Liver (tissue), 9 donors: ENCODE measurements around the gene VWF. TPM values are rescaled to one million over a fixed set of nuclear protein-coding genes. Genes with fewer than 3 reads are reported as not detected.

Experiments used
- DNase-seq: peaks from one replicate; pipeline ENCODE4 v3.0.0-alpha.2; 2017; ENCODE audit warnings: low spot score
- H3K27ac ChIP-seq, 2 donors: one replicate each; pipeline ENCODE4 v1.7.0; 2013; ENCODE audit warnings: inconsistent platforms in 2 of 2, low read length in 2 of 2, control low read depth in 1 of 2, low read depth in 1 of 2, mild to moderate bottlenecking in 1 of 2
- H3K27me3 ChIP-seq, 4 donors: one replicate each; pipeline versions ENCODE4 v1.6.1 to v1.7.0; 2013; ENCODE audit warnings: low read length in 3 of 4, inconsistent platforms in 1 of 4, mild to moderate bottlenecking in 1 of 4, moderate library complexity in 1 of 4; ENCODE audit not compliant: control insufficient read depth in 4 of 4, insufficient read depth in 4 of 4
- H3K36me3 ChIP-seq, 4 donors: one replicate each; pipeline versions ENCODE4 v1.6.1 to v1.7.0; 2013; ENCODE audit warnings: low read length in 3 of 4, mild to moderate bottlenecking in 3 of 4, low read depth in 1 of 4, moderate library complexity in 1 of 4; ENCODE audit not compliant: control insufficient read depth in 4 of 4, insufficient read depth in 3 of 4
- H3K4me1 ChIP-seq, 4 donors: one replicate each; pipeline versions ENCODE4 v1.6.1 to v1.7.0; 2013; ENCODE audit warnings: low read length in 3 of 4, mild to moderate bottlenecking in 3 of 4, moderate library complexity in 1 of 4; ENCODE audit not compliant: control insufficient read depth in 4 of 4, insufficient read depth in 4 of 4
- H3K4me3 ChIP-seq, 3 donors: one replicate each; pipeline versions ENCODE4 v1.6.1 to v1.7.0; 2013; ENCODE audit warnings: low read length in 3 of 3, control low read depth in 1 of 3, low read depth in 1 of 3, mild to moderate bottlenecking in 1 of 3
- H3K9ac ChIP-seq, 2 donors: one replicate each; pipeline ENCODE4 v1.7.0; 2013; ENCODE audit warnings: low read length in 2 of 2, mild to moderate bottlenecking in 2 of 2, moderate library complexity in 2 of 2, control low read depth in 1 of 2, low read depth in 1 of 2
- H3K9me3 ChIP-seq, 4 donors: one replicate each; pipeline versions ENCODE4 v1.6.1 to v1.7.0; 2013; ENCODE audit warnings: low read length in 3 of 4; ENCODE audit not compliant: control insufficient read depth in 4 of 4
- ATF3 ChIP-seq: IDR thresholded peaks from 2 replicates; pipeline ENCODE4 v1.6.1; 2016; ENCODE audit warnings: antibody characterized with exemption
- CTCF ChIP-seq: fragments of 150-350 bp; IDR thresholded peaks from 2 replicates; pipeline ENCODE4 v1.5.1; 2017; ENCODE audit warnings: improper control_type of control experiment, low read depth, low read length; ENCODE audit not compliant: missing input control
- EGR1 ChIP-seq, 2 donors: IDR thresholded peaks; 2 replicates each; pipeline ENCODE4 v1.6.1; 2016 to 2018; ENCODE audit warnings: antibody characterized with exemption in 2 of 2, low read depth in 2 of 2
- FOXA1 ChIP-seq: IDR thresholded peaks from 2 replicates; pipeline ENCODE4 v1.6.1; 2016; ENCODE audit warnings: antibody characterized with exemption
- FOXA2 ChIP-seq: IDR thresholded peaks from 2 replicates; pipeline ENCODE4 v1.6.1; 2016; ENCODE audit warnings: antibody characterized with exemption
- GABPA ChIP-seq, 2 donors: IDR thresholded peaks in 1 of 2; conservative IDR thresholded peaks in 1 of 2; 2 replicates each; pipeline ENCODE4 v1.6.1; 2016; ENCODE audit warnings: antibody characterized with exemption in 2 of 2, mild to moderate bottlenecking in 1 of 2, moderate library complexity in 1 of 2
- HNF4A ChIP-seq, 2 donors: conservative IDR thresholded peaks; 2 replicates each; pipeline ENCODE4 v1.6.1; 2016; ENCODE audit warnings: antibody characterized with exemption in 2 of 2, mild to moderate bottlenecking in 2 of 2
- HNF4G ChIP-seq: IDR thresholded peaks from 2 replicates; pipeline ENCODE4 v1.6.1; 2016; ENCODE audit warnings: antibody characterized with exemption
- JUND ChIP-seq, 2 donors: IDR thresholded peaks; 2 replicates each; pipeline ENCODE4 v1.6.1; 2016; ENCODE audit warnings: antibody characterized with exemption in 2 of 2
- MAX ChIP-seq: IDR thresholded peaks from 2 replicates; pipeline ENCODE4 v1.6.1; 2016; ENCODE audit warnings: antibody characterized with exemption
- NR2F2 ChIP-seq: IDR thresholded peaks from 2 replicates; pipeline ENCODE4 v1.6.1; 2016; ENCODE audit warnings: antibody characterized with exemption
- RAD21 ChIP-seq, 2 donors: IDR thresholded peaks; 2 replicates each; pipeline ENCODE4 v1.6.1; 2016; ENCODE audit warnings: antibody characterized with exemption in 2 of 2, mild to moderate bottlenecking in 2 of 2
- REST ChIP-seq: IDR thresholded peaks from 2 replicates; pipeline ENCODE4 v1.6.1; 2016; ENCODE audit warnings: antibody characterized with exemption, mild to moderate bottlenecking
- RXRA ChIP-seq, 2 donors: IDR thresholded peaks; 2 replicates each; pipeline ENCODE4 v1.6.1; 2017 to 2018; ENCODE audit warnings: antibody characterized with exemption in 2 of 2, mild to moderate bottlenecking in 1 of 2
- SP1 ChIP-seq: IDR thresholded peaks from 2 replicates; pipeline ENCODE4 v1.6.1; 2018; ENCODE audit warnings: antibody characterized with exemption, mild to moderate bottlenecking
- TAF1 ChIP-seq: conservative IDR thresholded peaks from 2 replicates; pipeline ENCODE4 v1.6.1; 2016; ENCODE audit warnings: antibody characterized with exemption, mild to moderate bottlenecking
- YY1 ChIP-seq: IDR thresholded peaks from 2 replicates; pipeline ENCODE4 v1.6.1; 2016; ENCODE audit warnings: antibody characterized with exemption, mild to moderate bottlenecking
- ZBTB33 ChIP-seq: IDR thresholded peaks from 2 replicates; pipeline ENCODE4 v1.6.1; 2016; ENCODE audit warnings: antibody characterized with exemption
- WGBS: extraction: QIAGEN DNeasy Blood & Tissue Kit; methylation state at CpG from one replicate; pipeline ENCODE4 v1.1.7; 2013; 5-methylcytosine and 5-hydroxymethylcytosine counted together
- polyA plus RNA-seq, 2 donors: library from polyadenylated mRNA; stranded (reverse) in 1 of 2; unstranded in 1 of 2; fragments of 200-250 nt in 1 of 2; fragments of >200 nt in 1 of 2; fragmentation: Nextera tagmentation in 1 of 2; extraction: Ambion mirVana in 1 of 2; gene quantifications; one replicate each; pipeline versions ENCODE4 v1.2.1 to v1.2.3, GENCODE V29; 2013 to 2015
- total RNA-seq, 2 donors: library from RNA; depleted of rRNA; stranded (reverse); fragments of >200 nt; gene quantifications; one replicate each; pipeline ENCODE4 v1.2.3, GENCODE V29; 2014
- donor health status: healthy.
- donor health status: healthy.
- donor health status: healthy.
- donor health status: healthy.
- donor health status: healthy.

The VWF gene
- total and polyA plus RNA-seq, 4 donors, result 2.1 to 10.8 (median 4.0) TPM

GRCh38 chr12:6095269-6095668, 29.2 kb downstream of the VWF start (continued):
- TF ChIP-seq TAF1 (no peak), JUND (IDR thresholded peaks at IDR 0.05) (no peak), HNF4G (no peak), ATF3 (no peak), YY1 (no peak)

- H3K9ac ChIP-seq, result no peak overlapping the region
- WGBS, result 99% methylated on average over 2 of the region's 2 CpGs
- H3K9me3 ChIP-seq, result no peaks in the 10 kb centered on the region
- no peaks in the 10 kb centered on the region for H3K27me3 ChIP-seq
- H3K4me3 ChIP-seq, result no peak overlapping the region
- TF ChIP-seq JUND (IDR thresholded peaks at IDR 0.05) (no peak), YY1 (no peak), EGR1 (IDR thresholded peaks at IDR 0.05; ENCODE audit: low read depth in 2 of 2) (no peak), REST (no peak), FOXA2 (no peak), HNF4G (no peak), MAX (no peak), HNF4A (conservative IDR thresholded peaks at IDR 0.05) (no peak), SP1 (no peak), RXRA (IDR thresholded peaks at IDR 0.05) (no peak), NR2F2 (no peak), ZBTB33 (no peak), FOXA1 (no peak)
- H3K4me1 ChIP-seq, result no peaks in the 10 kb centered on the region
- H3K27ac ChIP-seq, result no peak overlapping the region
- no peak for DNase-seq
- H3K36me3 ChIP-seq, result no peaks in the 10 kb centered on the region
Observed at GRCh38 chr12:6093764-6094163, 30.7 kb downstream of the VWF start.

GRCh38 chr12:6092784-6093722, 31.4 kb downstream of the VWF start:
- Histone ChIP-seq H3K4me1 (no peaks in the 10 kb centered on the region), H3K4me3 (no peak overlapping the region), H3K27me3 (no peaks in the 10 kb centered on the region), H3K36me3 (no peaks in the 10 kb centered on the region), H3K9me3 (no peaks in the 10 kb centered on the region), H3K27ac (no peak overlapping the region), H3K9ac (no peak overlapping the region)
- 89% methylated on average over 9 of the region's 9 CpGs for WGBS
- no peak for DNase-seq
- no peak for TF ChIP-seq GABPA (IDR thresholded peaks at IDR 0.05 in 1 of 2, conservative IDR thresholded peaks at IDR 0.05 in 1 of 2)
- TF ChIP-seq TAF1, result no peak
- no peak for TF ChIP-seq HNF4G
- no peak for TF ChIP-seq RAD21 (IDR thresholded peaks at IDR 0.05)
- no peak for TF ChIP-seq YY1
- TF ChIP-seq ATF3, result no peak
- no peak for TF ChIP-seq ZBTB33
- no peak for TF ChIP-seq CTCF
- no peak for TF ChIP-seq MAX
- TF ChIP-seq SP1, result no peak
- TF ChIP-seq JUND (IDR thresholded peaks at IDR 0.05), result no peak
- TF ChIP-seq RXRA (IDR thresholded peaks at IDR 0.05), result no peak
- TF ChIP-seq HNF4A (conservative IDR thresholded peaks at IDR 0.05), result no peak
- TF ChIP-seq FOXA2, result no peak
